Choroid plexus epithelial cell (primary cell): Measurements from ENCODE around the gene AOPEP.

Experiments
- DNase-seq: peaks from one replicate; pipeline ENCODE4 v3.0.0-alpha.2; 2010; ENCODE audit warnings: low read depth
- H3K4me3 ChIP-seq: 2 replicates; pipeline ENCODE4 v1.5.1; 2011; ENCODE audit warnings: low read depth, mild to moderate bottlenecking, control low read depth, low read length, moderate library complexity
- CTCF ChIP-seq: conservative IDR thresholded peaks from 2 replicates; pipeline ENCODE4 v1.5.1; 2011; ENCODE audit warnings: low read depth, mild to moderate bottlenecking, control low read depth, inconsistent platforms, low read length, moderate library complexity

AOPEP gene

GRCh38 chr9:95115104-95115503 is 388.6 kb downstream of the AOPEP start:
- no peak for TF ChIP-seq CTCF
- no peak overlapping the region for H3K4me3 ChIP-seq
- no peak for DNase-seq

DNA sequence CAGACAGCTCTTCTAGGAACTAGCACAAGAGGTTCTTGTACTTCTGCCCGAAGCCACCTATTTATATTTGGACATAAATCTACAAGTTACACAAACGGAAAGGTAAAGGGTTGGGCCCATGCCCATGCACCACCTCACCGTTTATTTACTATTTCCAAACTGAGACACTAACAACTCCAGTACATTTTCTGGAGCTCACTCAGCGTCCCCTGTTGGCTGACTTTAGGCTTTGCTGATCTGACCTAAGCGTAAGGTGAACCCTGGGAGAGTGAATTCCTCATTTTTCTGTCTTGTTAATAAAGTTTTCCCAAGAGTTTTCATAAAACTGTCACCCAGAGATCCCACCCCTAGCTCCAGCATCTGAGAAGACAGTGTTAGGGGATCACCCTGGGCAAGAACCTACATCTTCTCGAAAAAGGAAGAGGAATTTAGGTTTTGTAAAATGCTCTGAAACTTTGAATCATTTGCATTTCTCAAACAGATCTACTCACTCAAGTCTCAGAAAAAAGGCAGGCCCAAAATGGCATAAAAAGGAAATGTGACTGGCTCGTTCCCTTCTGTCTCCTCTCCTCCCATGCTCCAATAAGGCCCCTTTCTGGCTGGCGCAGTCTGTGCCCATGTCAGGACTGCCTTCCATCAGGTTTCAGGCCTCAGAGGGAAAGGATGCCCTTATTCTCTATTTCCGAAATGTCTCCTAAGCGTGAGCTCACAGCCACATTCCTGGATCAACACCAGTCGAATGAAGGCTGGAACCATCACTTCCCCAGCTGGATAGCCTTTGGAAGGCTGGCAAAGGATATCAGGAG is 389.7 kb downstream of the AOPEP start:
- peak; percentile 53 for TF ChIP-seq CTCF
- peak; percentile 24 for DNase-seq
- H3K4me3 ChIP-seq, result no peak overlapping the region

DNA sequence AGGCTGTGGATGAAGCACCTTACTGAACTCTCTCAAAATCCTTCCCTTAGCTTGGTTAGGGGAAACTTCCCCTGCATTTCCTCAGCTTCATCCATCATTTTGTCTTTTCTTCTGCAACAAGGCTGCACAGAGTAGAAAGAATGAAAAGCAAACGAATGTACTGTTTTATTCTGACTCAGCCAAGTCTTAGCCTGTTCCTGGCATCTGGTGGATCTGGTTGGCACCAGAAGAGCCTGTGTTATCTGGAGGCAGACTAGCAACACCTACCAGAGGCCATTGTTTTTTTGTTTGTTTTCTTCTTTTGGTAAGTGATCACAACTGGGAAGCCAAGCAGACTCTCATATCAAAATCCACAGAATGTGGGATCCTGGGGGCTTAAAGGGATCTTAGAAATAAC is 390.3 kb downstream of the AOPEP start:
- DNase-seq, result no peak
- no peak for TF ChIP-seq CTCF
- no peak overlapping the region for H3K4me3 ChIP-seq

DNA sequence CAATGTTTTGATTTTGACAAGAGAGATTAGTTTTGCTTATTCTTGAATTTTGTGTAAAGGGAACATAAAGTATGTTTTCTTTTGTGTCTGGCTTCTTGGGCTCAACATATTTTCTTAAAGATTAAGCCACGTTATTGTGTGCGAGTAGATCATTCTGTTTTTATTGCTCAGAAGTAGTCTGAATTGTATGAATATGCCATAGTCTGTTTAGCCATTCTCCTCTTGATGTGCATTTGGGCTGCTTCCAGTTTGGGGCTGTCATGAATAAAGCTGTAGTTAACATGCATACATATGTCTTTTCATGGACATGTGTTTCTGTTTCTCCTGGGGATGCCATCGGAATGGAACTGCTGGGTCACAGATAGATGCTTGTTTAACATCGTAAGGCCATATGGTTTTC is 392.1 kb downstream of the AOPEP start:
- DNase-seq, result no peak
- no peak for TF ChIP-seq CTCF
- H3K4me3 ChIP-seq, result no peak overlapping the region

GRCh38 chr9:95120781-95121370 is 394.4 kb downstream of the AOPEP start:
- H3K4me3 ChIP-seq, result no peak overlapping the region
- TF ChIP-seq CTCF, result no peak
- no peak for DNase-seq

GRCh38 chr9:95124582-95125367 is 398.3 kb downstream of the AOPEP start:
- TF ChIP-seq CTCF, result peak; percentile 30
- no peak for DNase-seq
- no peak overlapping the region for H3K4me3 ChIP-seq
